SU-DHL-6 (cell line): ENCODE measurements around the gene DDX28.
A peak's percentile ranks its signal among the peaks of the same experiment; 100 is the strongest.

ENCODE experiments used
- H2AFZ ChIP-seq: fragments of 200-600 bp; sonication (generic); 2 replicates; pipeline ENCODE4 v1.6.1; 2014; ENCODE audit warnings: low read depth, mild to moderate bottlenecking, moderate library complexity, mixed read lengths, antibody characterized with exemption, low read length; ENCODE audit not compliant: severe bottlenecking
- H3F3A ChIP-seq: fragments of 200-600 bp; shearing (Covaris generic); 2 replicates; pipeline ENCODE4 v1.6.0; 2016; ENCODE audit warnings: antibody characterized with exemption, mild to moderate bottlenecking; ENCODE audit not compliant: insufficient read depth
- H3K27ac ChIP-seq: fragments of 200-600 bp; sonication (generic); 2 replicates; pipeline ENCODE4 v1.5.1; 2016; ENCODE audit warnings: low read depth, mild to moderate bottlenecking, low read length, moderate library complexity, mixed read lengths
- H3K27me3 ChIP-seq: fragments of 200-600 bp; sonication (generic), shearing (Covaris generic); 2 replicates; pipeline ENCODE4 v1.6.0; 2014; ENCODE audit warnings: mild to moderate bottlenecking, low read length
- H3K36me3 ChIP-seq: fragments of 200-600 bp; sonication (generic); 2 replicates; pipeline ENCODE4 v1.6.1; 2014; ENCODE audit warnings: mild to moderate bottlenecking, low read length, mixed read lengths
- H3K4me2 ChIP-seq: fragments of 300-600, 200-600 bp; shearing (Covaris generic), sonication (generic); 2 replicates; pipeline ENCODE4 v1.6.0; 2014; ENCODE audit warnings: low read length, low read depth, mild to moderate bottlenecking; ENCODE audit not compliant: poor library complexity, severe bottlenecking
- H3K4me3 ChIP-seq: fragments of 200-600 bp; sonication (generic); 2 replicates; pipeline ENCODE4 v1.5.1; 2014; ENCODE audit warnings: antibody characterized with exemption, low read length, mild to moderate bottlenecking, mixed read lengths; ENCODE audit not compliant: insufficient read depth, poor library complexity, severe bottlenecking
- H3K79me2 ChIP-seq: fragments of 200-600 bp; sonication (generic); 2 replicates; pipeline ENCODE4 v1.6.1; 2014; ENCODE audit warnings: mild to moderate bottlenecking, low read length, moderate library complexity; ENCODE audit not compliant: insufficient read depth
- H3K9ac ChIP-seq: fragments of 200-600 bp; sonication (generic); 2 replicates; pipeline ENCODE4 v1.7.0; 2014; ENCODE audit warnings: mild to moderate bottlenecking, low read length
- H3K9me2 ChIP-seq: fragments of 200-600 bp; sonication (generic); replicated peaks from 2 replicates; pipeline ENCODE4 v1.6.1; 2014; ENCODE audit warnings: low read length; ENCODE audit not compliant: insufficient read depth
- H3K9me3 ChIP-seq: fragments of 200-600 bp; sonication (generic); 2 replicates; pipeline ENCODE4 v1.6.1; 2014; ENCODE audit warnings: low read length, mixed read lengths; ENCODE audit not compliant: insufficient read depth
- H4K20me1 ChIP-seq: fragments of 200-600 bp; sonication (generic); 2 replicates; pipeline ENCODE4 v1.6.1; 2014; ENCODE audit warnings: low read depth, mild to moderate bottlenecking, antibody characterized with exemption, low read length, moderate library complexity, mixed read lengths
- EZH2phosphoT487 ChIP-seq: fragments of 200-600 bp; sonication (generic), shearing (Covaris generic); conservative IDR thresholded peaks from 2 replicates; pipeline ENCODE4 v1.6.1; 2018; ENCODE audit warnings: mild to moderate bottlenecking, antibody characterized with exemption, low read length, moderate library complexity, mixed read lengths
- TF ChIP-seq, protein P1 (sequence below): fragments of 200-600 bp; sonication (generic); IDR thresholded peaks from one replicate; pipeline ENCODE4 v1.5.1; 2017; ENCODE audit warnings: antibody characterized with exemption, mild to moderate bottlenecking, low read length, moderate library complexity; ENCODE audit not compliant: insufficient read depth, poor library complexity, severe bottlenecking

Gene DDX28, protein sequence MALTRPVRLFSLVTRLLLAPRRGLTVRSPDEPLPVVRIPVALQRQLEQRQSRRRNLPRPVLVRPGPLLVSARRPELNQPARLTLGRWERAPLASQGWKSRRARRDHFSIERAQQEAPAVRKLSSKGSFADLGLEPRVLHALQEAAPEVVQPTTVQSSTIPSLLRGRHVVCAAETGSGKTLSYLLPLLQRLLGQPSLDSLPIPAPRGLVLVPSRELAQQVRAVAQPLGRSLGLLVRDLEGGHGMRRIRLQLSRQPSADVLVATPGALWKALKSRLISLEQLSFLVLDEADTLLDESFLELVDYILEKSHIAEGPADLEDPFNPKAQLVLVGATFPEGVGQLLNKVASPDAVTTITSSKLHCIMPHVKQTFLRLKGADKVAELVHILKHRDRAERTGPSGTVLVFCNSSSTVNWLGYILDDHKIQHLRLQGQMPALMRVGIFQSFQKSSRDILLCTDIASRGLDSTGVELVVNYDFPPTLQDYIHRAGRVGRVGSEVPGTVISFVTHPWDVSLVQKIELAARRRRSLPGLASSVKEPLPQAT

DNA sequence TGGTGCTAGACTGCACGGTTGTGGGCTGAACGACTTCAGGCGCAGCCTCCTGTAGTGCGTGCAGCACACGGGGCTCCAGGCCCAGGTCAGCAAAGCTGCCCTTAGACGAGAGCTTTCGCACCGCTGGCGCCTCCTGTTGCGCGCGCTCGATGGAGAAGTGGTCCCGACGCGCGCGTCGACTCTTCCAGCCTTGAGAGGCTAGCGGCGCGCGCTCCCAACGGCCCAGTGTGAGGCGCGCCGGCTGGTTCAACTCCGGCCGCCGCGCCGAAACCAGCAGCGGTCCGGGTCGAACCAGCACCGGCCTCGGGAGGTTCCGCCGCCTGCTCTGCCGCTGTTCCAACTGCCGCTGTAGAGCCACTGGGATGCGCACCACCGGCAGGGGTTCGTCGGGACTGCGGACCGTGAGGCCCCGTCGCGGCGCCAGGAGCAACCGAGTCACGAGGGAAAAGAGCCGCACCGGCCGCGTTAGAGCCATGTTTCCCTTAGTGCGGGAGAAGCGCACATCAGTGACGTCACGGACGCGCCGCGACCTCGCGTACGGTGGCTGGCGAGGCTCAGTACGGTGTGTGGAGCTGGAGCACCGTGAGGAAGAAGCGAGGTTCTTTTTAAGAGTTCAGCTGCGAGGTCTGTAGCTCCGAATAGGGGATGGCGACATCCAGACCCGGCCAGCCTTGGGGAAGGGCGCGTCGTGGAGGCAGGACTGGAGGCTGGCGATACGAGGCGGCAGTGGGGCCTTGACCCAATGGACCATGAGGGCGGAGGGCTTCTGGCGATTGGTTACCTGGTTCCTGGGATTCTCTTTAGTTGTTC lies at the start of gene DDX28, which contains the start of gene DUS2:
Gene DDX28 (minus strand): TSS at position 505 of the 810 bp plus-strand sequence. CDS start 30 bp downstream, at position 475.
Gene DUS2 (plus strand): TSS at position 557 of the 810 bp plus-strand sequence. CDS start 14,740 bp downstream, outside the sequence.
- Histone ChIP-seq H3K27me3 (no peaks in the 10 kb centered on the region), H3K4me3 (peak within 1 kb of the TSS; percentile 93), H3K9me3 (no peaks in the 10 kb centered on the region), H3K79me2 (peaks cover 33% of the 10 kb centered on the region), H3K9me2 (no peaks in the 10 kb centered on the region), H3K4me2 (peak within 1 kb of the TSS; percentile 92), H2AFZ (peak within 1 kb of the TSS; percentile 39), H4K20me1 (peaks cover 3% of the 10 kb centered on the region; the same call in 1 of the 2 replicates), H3K36me3 (no peaks in the 10 kb centered on the region), H3F3A (no peaks in the 10 kb centered on the region), H3K27ac (0 out of 2 replicates have a peak within 1 kb of the TSS, but pooled peaks have one; percentile 8), H3K9ac (peak within 1 kb of the TSS; percentile 87)
- TF ChIP-seq EZH2phosphoT487: no peak
- TF ChIP-seq, protein P1, sequence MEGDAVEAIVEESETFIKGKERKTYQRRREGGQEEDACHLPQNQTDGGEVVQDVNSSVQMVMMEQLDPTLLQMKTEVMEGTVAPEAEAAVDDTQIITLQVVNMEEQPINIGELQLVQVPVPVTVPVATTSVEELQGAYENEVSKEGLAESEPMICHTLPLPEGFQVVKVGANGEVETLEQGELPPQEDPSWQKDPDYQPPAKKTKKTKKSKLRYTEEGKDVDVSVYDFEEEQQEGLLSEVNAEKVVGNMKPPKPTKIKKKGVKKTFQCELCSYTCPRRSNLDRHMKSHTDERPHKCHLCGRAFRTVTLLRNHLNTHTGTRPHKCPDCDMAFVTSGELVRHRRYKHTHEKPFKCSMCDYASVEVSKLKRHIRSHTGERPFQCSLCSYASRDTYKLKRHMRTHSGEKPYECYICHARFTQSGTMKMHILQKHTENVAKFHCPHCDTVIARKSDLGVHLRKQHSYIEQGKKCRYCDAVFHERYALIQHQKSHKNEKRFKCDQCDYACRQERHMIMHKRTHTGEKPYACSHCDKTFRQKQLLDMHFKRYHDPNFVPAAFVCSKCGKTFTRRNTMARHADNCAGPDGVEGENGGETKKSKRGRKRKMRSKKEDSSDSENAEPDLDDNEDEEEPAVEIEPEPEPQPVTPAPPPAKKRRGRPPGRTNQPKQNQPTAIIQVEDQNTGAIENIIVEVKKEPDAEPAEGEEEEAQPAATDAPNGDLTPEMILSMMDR: no peak

DNA sequence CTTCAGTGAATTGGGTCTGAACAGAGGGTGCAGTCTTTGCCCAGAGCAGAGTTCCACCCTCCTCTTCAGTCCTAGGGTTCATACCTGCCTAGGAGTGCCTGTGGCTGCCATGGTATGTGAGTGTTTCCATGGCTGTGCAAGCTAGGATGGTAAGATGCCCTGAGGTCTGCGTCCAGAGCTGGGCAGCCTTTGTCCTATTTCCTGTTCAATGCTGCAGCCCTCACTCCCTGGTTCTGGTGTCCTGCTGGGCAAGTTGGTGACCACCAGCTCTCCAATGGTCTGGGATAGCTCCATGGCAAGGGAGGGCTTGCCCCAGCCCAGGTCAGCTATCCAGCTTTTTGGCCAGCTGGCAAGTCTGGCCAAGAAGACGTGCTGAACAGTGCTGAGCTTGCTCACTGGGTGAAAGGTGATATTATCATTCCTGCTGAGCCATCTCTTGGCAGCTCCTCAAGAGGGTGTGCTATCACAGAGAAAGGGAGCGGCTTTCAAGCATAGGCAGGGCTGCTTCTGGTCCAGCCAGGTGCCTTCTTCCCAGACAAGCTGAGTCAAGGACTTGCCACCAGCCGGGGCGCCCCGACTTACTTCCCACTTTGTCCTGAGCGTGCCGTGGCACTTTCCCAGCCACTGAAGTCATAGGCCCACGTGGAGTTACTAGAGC lies 49.1 kb upstream of the DDX28 start:
- Histone ChIP-seq H3K27ac (no peak overlapping the region), H3K9me2 (no peaks in the 10 kb centered on the region), H3K9me3 (no peaks in the 10 kb centered on the region), H3K9ac (no peak overlapping the region), H3K36me3 (no peaks in the 10 kb centered on the region; the same call in 1 of the 2 replicates), H3K27me3 (no peaks in the 10 kb centered on the region), H4K20me1 (no peaks in the 10 kb centered on the region), H3K4me2 (no peak overlapping the region), H3K4me3 (no peak overlapping the region), H3F3A (no peaks in the 10 kb centered on the region; the same call in 1 of the 2 replicates), H3K79me2 (no peaks in the 10 kb centered on the region), H2AFZ (no peak overlapping the region)
- TF ChIP-seq EZH2phosphoT487: no peak
- TF ChIP-seq, protein P1: no peak

DNA sequence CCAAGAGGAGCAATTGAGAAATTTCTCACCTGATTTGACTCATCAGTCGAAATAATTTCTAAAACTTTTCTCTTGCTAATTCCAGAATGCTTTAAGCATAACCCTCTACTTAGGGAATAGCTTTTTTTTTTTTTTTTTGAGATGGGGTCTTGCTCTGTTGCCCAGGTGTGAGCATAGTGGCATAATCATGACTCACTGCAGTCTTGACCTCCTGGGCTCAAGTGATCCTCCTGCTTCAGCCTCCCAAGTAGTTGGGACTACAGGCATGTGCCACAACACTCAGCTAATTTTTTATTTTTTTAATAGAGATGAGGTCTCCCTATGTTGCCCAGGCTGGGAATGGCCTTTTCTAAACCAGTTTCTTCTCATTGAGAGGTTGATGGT lies 48.5 kb upstream of the DDX28 start:
- Histone ChIP-seq H3K9me3 (no peaks in the 10 kb centered on the region), H4K20me1 (no peaks in the 10 kb centered on the region), H3K4me2 (no peak overlapping the region)

More for the DNA sequence above, 48.5 kb upstream of the DDX28 start:
- Histone ChIP-seq H2AFZ (no peak overlapping the region), H3K9me2 (no peaks in the 10 kb centered on the region), H3K4me3 (no peak overlapping the region), H3K27ac (no peak overlapping the region), H3K9ac (no peak overlapping the region), H3K36me3 (no peaks in the 10 kb centered on the region; the same call in 1 of the 2 replicates), H3F3A (no peaks in the 10 kb centered on the region; the same call in 1 of the 2 replicates), H3K27me3 (no peaks in the 10 kb centered on the region), H3K79me2 (no peaks in the 10 kb centered on the region)
- TF ChIP-seq EZH2phosphoT487: no peak
- TF ChIP-seq, protein P1: no peak
